GDM1 (cell line): ENCODE measurements around the gene CENPA.
"Not testable (repeated sequence)": the region's sequence is repeated elsewhere in the genome, so short reads cannot be mapped to it uniquely, and the experiment has no call there.

ENCODE experiments used
- DNase-seq: peaks from one replicate; lab custom pipeline; 2025; lab: John Stamatoyannopoulos, UW

The CENPA gene

DNA sequence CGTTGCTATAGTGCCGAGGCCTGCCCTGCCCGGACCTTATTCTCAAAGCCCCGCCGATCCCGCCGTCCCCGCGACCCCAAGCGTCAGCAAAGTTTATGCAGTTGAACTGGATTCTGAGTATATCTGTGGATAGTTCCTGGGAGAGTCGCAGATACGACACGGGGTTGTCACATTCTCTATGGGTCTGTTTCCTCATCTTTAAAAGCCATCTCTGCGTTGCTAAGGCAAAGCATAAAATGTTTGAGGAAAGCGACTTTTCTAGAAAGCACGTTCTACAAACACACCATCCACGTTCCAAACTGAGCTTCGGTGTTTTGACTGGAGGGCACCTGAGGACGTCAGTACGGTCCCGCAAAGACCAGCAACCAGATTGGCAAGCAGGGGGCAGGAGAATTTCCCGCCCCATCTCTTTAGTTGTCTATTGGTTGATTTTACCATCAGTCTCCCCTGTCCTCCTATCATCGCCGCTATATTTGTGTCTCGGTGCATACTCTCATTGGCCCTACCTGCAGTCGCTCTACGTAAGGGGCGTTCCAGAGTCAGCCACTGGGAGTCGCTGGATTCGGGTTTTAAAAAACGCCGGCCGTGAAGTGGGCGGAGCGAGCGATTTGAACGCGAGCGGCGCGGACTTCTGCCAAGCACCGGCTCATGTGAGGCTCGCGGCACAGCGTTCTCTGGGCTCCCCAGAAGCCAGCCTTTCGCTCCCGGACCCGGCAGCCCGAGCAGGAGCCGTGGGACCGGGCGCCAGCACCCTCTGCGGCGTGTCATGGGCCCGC, at the start of gene CENPA:
TSS of gene CENPA (plus strand) at position 626 of the 776 bp plus-strand sequence. CDS start at position 767, 141 bp downstream.
- DNase-seq: peak; percentile 97

- DNase-seq: no peak
Measured at GRCh38 chr2:26737221-26737620, 48.6 kb upstream of the CENPA start.

- DNase-seq: no peak
Measured at GRCh38 chr2:26738481-26738880, 47.4 kb upstream of the CENPA start.

DNA sequence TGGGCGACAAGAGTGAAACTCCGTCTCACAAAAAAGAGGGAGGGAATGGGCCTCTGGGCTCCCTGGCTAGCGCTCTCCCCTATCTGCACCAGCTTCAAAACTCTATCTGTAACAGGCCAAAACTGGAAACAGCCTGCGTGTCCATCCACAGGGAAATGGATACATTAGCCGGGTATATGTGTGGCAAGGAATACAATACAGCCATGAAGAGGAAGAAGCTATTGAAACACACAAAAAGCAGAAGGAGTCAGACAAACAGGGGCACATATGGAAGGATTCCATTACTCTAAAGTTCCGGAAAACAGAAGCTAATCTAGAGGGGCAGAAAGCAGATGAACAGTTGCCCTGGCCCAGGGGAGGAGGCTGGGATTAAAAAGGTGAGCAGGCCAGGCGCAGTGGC, 46.3 kb upstream of the CENPA start:
- no peak for DNase-seq

DNA sequence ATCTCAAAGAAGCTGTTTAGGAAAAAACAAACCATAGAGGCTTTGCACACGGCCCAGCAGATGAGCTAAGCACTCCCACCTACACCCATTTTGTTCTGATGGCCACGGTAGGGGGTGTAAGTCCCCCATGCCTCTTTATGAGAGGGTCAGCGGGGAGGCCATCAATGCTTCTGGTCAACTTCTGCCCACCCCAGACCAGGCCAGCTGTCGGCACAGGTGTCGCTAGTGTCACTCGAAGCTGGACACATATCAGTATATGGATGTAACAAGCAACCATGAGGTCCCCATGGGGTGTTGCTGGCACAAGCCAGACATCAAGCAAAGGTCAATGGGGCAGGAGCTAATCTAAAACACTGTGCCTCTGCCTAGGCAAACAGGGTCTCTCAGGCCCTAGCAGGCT, 45.5 kb upstream of the CENPA start:
- DNase-seq: no peak

- peak; percentile 57 for DNase-seq
Measured at GRCh38 chr2:26740890-26741302, 45.0 kb upstream of the CENPA start.

DNA sequence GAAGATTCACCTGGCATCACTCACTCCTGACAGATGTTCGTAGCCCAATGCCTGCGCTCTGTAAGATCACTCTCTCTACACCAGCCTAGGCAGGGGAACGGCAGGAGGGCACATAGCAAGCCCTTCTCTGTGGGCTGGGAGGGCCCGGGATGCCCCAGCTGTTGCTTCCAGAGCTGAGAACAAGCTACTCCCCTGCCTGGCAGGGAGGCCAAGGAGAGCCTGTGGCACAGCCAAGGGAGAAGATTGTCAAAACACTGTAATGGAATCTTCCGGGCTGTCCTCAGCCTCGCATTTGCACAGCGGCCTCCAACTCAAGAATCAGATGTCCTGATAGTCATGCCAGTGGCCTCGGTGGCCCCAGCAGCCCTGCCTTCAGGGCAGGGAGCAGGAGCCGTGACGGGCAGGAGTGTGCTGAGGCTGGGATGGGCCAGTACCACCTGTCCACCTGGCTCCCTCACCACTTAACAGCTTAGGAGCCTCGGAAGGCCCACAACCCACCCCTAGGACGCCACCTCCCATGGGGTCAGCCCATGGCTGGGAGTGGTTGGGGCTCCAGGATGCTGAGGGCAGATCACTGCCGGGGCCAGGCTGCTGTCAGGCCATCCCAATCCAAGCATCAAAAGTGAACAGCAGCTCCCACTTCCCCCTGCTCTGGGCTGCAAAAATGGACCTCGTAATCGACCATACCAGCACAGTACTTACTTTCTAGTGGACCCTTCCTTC, 43.6 kb upstream of the CENPA start:
- no peak for DNase-seq

GRCh38 chr2:26743852-26744251, 42.0 kb upstream of the CENPA start:
- DNase-seq: no peak

DNA sequence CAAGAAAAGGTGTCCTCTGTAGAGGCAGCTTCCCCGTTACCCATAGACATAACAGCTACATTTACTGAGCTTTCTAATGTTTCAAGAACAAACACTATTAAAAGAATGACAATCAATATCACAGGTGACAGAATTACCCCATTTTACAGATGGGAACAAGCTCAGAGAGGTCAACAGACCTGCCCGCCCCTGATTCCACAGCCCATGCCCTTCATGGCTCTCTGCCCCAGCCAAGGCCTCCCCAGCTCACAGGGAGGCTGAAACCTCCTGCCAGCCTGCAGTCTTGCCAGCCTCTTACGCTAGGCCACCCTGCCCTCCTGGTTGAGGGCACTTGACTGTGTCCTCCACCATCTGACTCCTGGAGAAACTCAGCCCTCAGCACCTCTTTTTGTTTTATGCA, 40.9 kb upstream of the CENPA start:
- no peak for DNase-seq

- peak; percentile 49 for DNase-seq
Measured at GRCh38 chr2:26745609-26746327, 40.1 kb upstream of the CENPA start.

DNA sequence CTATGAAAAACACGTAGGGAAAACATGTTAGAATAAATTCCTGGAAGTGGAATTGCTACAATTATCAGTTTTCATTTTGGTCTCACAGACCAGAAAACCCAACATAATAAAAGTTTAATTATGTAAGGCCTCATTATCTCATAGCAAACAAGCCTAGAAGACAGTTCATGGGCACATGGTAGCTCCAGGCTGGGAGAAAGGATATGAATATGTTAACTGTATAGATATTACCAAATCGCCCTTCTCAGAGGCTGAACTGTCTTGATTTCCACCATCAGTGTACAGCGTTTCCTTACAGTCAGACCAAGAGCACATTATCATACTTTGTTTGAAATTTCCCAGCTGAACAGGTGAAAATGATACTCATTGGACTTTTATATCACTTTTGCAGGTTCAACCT, 38.9 kb upstream of the CENPA start:
- DNase-seq: no peak

DNA sequence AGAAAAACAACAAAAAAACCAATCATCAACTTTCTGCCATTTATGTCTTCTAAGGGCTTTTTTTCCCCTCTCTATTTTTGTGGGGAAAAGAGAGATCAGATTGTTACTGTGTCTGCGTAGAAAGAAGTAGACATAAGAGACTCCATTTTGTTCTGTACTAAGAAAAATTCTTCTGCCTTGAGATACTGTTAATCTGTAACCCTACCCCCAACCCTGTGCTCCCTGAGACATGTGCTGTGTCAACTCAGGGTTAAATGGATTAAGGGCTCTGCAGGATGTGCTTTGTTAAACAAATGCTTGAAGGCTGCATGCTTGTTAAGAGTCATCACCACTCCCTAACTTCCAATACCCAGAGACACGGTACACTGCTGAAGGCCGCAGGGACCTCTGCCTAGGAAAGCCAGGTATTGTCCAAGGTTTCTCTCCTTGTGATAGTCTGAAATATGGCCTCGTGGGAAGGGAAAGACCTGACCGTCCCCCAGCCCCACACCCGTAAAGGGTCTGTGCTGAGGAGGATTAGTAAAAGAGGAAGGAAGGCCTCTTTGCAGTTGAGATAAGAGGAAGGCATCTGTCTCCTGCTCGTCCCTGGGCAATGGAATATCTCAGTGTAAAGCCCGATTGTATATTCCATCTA, 36.0 kb upstream of the CENPA start:
- not testable (repeated sequence) for DNase-seq

DNA sequence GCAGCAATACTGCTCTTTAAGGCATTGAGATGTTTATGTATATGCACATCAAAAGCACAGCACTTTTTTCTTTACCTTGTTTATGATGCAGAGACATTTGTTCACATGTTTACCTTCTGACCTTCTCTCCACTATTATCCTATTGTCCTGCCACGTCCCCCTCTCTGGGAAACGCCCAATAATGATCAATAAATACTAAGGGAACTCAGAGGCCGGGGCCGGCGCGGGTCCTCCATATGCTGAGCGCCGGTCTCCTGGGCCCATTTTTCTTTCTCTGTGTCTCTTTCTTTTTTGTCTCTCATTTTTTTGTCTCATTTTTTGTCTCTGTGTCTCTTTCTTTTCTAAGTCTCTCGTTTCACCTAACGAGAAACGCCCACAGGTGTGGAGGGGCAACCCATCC, 35.4 kb upstream of the CENPA start:
- DNase-seq: not testable (repeated sequence)

- no peak for DNase-seq
Measured at GRCh38 chr2:26752656-26753055, 33.2 kb upstream of the CENPA start.

DNA sequence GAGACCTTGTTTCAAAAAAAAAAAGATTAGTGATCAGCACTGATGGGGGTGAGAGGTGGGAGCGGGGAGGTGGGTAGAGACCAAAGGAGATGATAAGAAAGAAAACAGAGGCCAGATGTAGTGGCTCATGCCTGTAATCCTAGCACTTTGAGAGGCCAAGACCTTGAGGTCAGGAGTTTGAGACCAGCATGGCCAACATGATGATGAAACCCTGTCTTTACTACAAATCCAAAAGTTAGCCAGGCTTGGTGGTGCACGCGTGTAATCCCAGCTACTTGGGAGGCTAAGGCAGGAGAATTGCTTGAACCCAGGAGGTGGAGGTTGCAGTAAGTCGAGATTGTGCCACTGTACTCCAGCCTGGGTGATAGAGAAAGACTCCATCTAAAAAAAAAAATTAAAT, 31.3 kb upstream of the CENPA start:
- DNase-seq: no peak

DNA sequence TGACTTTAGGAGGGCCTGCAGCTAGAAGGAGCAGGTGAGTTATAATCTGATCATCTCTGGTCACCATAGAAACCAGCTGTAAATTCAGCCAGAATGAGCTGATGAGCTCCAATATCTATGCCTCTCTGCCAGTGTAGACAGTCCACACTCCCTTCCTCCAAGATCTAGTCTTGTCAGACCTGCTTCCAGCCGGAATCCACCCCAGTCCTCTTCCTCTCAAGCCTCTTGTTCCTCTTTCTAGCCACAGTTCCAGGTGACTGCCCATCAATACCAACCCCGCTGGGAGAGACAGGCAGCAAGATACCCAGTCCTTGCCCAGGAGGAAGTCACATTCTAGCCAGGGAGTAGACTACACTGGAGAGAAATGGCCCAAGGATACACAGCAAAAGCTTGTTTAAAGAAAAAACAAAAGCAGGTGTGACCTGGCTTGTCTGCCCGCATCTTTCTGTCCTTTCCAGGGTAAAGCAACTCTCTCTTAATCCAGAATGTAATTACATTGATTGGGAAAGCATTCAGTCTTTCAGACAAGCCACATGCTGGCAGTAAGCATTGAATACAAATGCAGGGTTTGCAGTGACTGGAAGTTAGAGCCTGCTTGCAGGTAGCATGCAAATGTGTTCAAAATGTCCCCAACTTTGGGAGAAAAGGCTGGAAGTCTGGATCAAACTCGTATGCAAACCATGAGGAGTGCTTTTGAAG, 30.7 kb upstream of the CENPA start:
- peak; percentile 10 for DNase-seq

GRCh38 chr2:26756337-26756736, 29.5 kb upstream of the CENPA start:
- DNase-seq: no peak

DNA sequence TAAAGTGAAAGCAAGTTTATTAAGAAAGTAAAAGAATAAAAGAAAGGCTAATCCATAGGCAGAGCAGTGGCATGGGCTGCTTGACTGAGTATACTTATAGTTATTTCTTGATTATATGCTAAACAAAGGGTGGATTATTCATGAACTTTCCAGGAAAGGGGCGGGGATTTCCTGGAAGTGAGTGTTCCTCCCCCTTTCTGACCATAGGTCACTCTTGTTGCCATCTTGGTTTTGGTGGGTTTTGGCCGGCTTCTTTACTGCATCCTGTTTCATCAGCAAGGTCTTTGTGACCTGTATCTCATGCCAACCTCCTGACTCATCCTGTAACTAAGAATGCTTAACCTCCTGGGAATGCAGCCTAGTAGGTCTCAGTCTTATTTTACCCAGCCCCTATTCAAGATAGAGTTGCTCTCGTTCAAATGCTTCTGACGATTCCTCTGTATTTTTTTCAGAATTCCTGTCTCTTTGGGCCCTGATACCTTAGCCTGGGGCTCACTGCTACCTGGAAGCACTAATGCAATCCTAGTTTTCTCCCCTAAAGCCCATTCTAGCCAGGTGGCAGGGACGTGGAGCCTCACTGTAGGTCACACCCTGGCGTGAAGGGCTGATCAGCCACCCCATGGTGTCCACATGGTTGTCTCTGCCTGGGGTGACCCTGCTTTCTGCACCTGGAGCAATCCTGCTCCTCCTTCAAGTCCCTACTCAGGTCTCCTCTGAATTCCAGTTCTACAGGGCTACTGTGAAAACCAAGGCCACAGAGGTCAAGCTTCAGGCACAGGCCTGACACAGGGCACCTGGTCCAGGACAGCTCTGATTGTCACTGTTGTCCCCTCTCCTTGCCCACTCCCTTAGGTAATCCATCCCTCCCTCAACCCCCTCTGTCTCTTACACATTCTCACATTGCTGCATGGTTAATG, 27.7 kb upstream of the CENPA start:
- DNase-seq: no peak

- no peak for DNase-seq
Measured at GRCh38 chr2:26758790-26759321, 27.0 kb upstream of the CENPA start.

- no peak for DNase-seq
Measured at GRCh38 chr2:26759845-26760244, 26.0 kb upstream of the CENPA start.
